Skin epidermis (tissue), 12 donors: Measurements from ENCODE around the gene ANXA2.
"Not testable (repeated sequence)": the region's sequence is repeated elsewhere in the genome, so short reads cannot be mapped to it uniquely, and the experiment has no call there.

Source experiments
- H3K27ac ChIP-seq, 21 experiments: fragments of 200-600 bp; sonication (generic) in 11 of 21; one replicate each; pipeline ENCODE4 v1.5.0; 2020; ENCODE audit warnings: mild to moderate bottlenecking in 3 of 21, inconsistent platforms in 2 of 21, moderate library complexity in 2 of 21
- H3K4me3 ChIP-seq, 7 experiments: fragments of 200-600 bp; sonication (generic) in 2 of 7; one replicate each; pipeline ENCODE4 v1.5.0; 2020; ENCODE audit warnings: inconsistent platforms in 2 of 7, mild to moderate bottlenecking in 2 of 7, moderate library complexity in 1 of 7

ANXA2 gene

DNA sequence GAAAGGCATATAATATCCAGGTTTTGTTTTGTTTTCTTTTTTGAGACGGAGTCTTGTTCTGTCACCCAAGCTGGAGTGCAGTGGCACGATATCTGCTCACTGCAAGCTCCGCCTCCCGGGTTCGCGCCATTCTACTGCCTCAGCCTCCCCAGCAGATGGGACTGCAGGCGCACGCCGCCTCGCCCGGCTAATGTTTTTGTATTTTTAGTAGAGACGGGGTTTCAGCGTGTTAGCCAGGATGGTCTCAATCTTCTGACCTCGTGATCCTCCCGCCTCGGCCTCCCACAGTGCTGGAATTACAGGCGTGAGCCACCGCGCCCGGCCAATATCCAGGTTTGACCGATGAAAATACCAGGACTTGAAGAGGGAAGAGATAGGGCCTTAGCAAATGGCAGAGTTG lies 15.0 kb upstream of the ANXA2 start:
- H3K4me3 ChIP-seq, result not testable (repeated sequence)
- peak overlapping the region in 9 of 21 experiments; percentile 4 to 54 (median 47) for H3K27ac ChIP-seq

DNA sequence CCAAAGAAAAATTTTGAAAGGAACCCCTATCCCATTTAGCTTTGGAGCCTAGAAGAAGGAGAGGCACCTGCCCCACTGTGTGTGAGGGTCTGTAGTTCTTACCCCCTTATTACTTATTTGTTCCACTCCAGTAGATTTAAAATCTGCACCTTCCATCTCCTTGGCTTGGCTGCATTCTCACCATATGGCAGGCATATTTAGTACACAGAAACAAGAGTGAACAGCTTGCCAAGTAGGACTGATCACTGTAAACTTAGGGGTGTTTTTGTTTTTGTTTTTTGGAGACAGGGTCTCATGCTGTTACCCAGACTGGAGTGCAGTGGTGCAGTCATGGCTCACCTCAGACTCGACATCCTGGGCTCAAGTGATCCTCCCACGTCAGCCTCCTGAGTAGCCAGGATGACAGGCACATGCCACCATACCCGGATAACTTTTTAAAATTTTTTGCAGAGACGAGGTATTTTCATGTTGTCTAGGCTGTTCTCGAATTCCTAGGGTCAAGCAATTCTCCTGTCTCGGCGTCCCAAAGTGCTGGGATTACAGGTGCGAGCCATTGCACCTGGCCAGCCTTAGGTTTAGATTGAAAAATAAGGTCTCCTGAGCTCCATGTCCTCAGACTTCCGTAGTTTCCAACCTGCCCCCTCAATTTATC lies 14.1 kb upstream of the ANXA2 start:
- no peak overlapping the region for H3K4me3 ChIP-seq
- peak overlapping the region in 2 of 21 experiments; percentile 7 to 30 for H3K27ac ChIP-seq

DNA sequence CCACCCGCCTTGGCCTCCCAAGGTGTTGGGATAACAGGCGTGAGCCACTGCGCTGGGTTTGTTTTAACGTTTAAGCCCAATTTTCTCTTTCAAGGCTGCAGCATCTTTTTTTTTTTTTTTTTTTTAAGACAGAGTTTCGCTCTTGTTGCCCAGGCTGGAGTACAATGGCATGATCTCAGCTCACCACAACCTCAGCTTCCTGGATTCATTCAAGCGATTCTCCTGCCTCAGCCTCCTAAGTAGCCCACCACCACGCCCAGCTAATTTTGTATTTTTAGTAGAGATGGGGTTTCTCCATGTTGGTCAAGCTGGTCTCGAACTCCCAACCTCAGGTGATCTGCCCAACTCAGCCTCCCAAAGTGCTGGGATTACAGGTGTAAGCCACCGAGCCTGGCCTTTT lies 12.6 kb upstream of the ANXA2 start:
- H3K27ac ChIP-seq, H3K4me3 ChIP-seq: not testable (repeated sequence)

DNA sequence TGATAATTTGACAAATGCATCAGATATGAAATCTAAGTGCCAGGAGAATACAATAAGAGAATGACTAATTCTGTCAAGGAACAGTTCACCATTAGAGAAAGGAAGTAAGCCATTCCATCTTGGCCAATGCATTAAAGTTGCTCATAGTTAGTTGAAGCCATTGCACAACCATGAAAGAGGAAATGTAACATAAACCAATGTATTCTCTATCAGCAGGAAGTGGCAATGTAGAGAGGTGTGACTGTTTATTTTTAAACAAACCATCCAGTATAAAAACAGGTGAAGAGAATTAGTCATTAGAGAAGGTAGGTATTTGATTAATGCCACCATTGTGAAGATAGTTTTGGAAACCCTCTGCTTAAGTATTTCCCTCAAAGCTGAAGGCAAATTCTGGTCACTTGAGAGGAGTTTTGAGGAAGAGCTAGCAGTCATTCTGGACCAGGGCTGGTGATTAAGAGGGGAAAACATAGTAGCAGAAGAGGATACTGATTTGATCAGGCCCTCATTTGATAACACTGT lies 10.7 kb upstream of the ANXA2 start:
- peak overlapping the region in 20 of 21 experiments; percentile 1 to 78 (median 56) for H3K27ac ChIP-seq
- no peak overlapping the region for H3K4me3 ChIP-seq

DNA sequence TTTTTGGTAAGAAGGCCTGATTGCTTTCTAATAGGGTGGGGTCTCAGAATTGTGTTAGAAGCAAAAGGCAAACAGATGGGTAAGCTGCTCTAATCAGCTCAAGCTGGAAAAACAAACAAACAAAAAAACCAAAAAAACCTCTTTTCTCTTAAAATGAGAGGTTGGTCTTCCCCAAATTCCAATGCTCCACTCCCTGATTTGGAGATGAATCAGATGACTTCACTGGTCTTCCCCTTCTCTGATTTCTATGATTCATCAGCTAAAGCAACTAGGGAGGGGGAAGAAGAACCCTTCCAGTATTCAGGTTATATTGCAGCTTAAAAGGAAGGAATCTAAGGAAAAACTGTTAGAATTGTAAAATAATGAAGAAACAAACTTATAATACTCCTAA lies 9.6 kb upstream of the ANXA2 start:
- H3K4me3 ChIP-seq, result no peak overlapping the region
- H3K27ac ChIP-seq, result peak overlapping the region in 17 of 21 experiments; percentile 2 to 78 (median 59)

DNA sequence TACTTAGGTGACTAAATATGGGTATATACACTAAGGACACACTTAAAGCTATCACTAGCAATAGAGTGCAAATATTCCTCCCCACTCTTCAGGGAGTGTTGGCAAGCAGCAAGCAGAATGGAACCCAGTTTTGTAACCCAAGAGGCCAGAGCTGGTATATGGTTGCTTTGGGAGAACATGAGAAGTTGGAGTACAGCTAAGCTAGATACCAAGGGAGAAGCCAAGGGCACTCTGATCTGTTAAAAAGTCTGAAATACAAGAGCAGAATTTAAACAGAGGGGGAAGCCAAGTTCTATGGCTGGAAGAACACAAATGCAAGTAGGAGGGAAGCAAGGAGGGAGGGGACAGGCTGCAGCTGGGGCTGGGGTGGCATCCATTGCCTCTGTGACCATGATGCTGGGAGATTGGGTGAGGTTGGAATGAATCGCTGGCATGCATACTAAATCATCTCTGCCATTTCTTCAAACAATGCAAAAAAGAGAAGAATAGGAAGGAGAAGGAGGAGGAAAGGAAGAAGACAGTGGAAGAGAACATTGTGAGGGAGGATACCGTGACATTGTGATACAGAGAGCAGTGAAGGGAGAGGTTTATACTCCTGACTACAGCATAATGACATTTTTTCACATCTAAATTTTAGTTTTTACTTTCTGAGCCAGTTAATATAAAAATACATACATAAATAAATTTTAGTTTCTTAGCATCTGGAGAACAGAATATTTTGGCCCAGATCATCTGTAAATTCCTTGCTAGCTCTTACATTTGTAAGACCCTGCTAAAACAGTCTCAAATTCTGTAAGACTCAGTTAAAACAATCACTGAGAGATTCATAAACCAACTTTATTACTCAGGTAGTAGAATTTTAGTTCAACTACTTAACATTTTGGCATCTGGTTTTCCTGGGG lies 9.0 kb upstream of the ANXA2 start:
- H3K27ac ChIP-seq, result peak overlapping the region in 16 of 21 experiments; percentile 2 to 78 (median 60)
- H3K4me3 ChIP-seq, result no peak overlapping the region

DNA sequence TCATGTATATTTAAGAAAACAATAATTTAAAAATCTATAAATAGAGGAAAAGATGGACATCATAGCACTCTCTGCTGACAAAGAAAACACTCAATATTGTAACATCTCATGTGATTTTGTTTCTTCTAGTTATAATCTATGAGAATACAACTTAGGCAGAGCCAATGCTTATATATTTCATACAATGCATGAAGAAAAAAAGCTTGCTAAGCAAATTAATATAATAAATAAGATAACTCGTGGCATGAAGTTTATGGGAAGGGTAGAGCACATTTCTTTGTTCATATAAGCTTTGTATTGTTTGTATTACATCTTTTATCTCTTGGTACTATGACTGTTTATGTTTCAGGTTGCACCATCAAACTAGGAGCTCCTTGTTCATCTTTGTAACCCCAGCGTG lies 7.6 kb upstream of the ANXA2 start:
- no peak overlapping the region for H3K4me3 ChIP-seq
- H3K27ac ChIP-seq, result no peak overlapping the region

DNA sequence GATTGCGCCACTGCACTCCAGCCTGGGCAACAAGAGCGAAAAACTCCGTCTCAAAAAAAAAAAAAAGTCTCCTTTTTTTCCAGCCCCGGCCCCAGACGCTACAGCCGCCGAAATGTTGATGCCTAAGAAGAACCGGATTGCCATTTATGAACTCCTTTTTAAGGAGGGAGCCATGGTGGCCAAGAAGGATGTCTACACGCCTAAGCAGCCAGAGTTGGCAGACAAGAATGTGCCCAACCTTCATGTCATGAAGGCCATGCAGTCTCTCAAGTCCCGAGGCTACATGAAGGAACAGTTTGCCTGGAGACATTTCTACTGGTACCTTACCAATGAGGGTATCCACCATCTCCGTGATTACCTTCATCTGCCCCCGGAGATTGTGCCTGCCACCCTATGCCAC lies 6.6 kb upstream of the ANXA2 start:
- not testable (repeated sequence) for H3K27ac ChIP-seq, H3K4me3 ChIP-seq

DNA sequence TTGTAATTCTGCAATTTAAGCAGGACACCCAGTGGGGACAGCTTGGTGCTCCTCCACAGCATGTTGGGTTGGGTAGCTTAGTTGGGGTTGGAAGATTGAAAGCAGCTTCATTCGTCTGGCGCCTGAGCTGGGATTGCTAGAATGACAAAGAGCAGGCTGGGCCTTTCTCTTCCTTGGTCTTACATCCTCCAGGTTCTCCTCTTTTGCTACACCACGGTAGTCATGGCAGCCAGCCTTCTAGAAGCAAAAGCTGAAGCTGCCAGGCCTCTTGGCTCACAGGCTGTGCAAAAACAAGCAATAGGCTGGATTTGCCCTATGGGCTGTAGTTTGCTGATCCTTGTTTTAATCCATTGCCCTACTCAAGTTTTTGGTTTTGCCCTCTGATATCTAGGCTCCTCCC lies 3.2 kb upstream of the ANXA2 start:
- no peak overlapping the region for H3K27ac ChIP-seq
- H3K4me3 ChIP-seq, result no peak overlapping the region

DNA sequence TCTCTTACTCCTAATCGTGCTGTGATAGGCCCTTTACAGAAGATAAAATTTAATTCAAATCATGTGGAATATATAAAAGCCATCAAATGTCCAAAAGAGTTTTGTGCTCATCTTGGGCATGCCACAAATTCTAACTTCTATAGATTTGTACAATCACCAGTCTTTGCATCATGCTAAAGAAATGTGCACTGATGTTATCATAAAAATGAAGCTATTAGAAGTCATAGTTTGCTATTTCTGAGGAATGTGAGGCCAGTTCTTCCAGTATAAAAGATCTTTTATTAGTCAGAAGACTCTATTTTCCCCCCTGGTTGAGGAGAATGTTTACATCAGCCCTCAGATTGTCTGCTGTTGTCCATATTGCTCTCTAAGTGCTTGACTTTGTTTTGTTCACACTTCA lies 2.1 kb upstream of the ANXA2 start:
- Histone ChIP-seq H3K4me3 (no peak overlapping the region), H3K27ac (peak overlapping the region in 14 of 21 experiments; percentile 11 to 100 (median 98))

DNA sequence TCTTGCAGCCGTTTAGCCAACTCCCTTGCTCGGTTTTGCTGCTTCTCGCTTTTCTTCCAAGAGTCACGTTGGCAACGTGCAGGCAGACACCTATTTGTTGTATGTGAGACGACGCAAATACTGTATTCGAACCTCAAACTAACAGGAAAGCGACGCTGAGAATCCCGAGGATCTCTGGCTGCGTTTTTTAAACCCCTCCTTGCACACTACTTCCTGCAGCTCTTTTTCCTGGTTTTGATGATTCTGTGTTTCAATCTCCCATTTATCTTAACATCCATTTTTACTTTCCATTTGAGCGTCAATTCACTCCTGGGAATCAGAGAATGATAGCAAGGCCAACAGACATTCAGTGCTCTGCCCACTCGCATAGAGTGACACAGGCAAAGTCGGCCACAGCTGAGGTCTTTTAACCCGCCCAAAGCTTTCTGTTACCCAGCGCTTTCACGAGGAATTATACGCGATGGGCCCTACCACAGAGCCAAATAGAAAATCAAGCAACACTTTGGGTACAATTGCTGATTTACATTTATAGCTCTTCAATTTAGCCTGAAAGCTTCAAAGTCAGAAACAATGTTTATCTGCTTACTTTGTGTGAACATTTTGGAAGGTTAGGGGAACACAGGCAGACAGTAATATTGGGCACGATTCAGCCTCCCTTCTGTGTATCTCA lies 1.6 kb upstream of the ANXA2 start:
- peak overlapping the region in 1 of 7 experiments; percentile 77 for H3K4me3 ChIP-seq
- peak overlapping the region in 18 of 21 experiments; percentile 31 to 100 (median 98) for H3K27ac ChIP-seq

DNA sequence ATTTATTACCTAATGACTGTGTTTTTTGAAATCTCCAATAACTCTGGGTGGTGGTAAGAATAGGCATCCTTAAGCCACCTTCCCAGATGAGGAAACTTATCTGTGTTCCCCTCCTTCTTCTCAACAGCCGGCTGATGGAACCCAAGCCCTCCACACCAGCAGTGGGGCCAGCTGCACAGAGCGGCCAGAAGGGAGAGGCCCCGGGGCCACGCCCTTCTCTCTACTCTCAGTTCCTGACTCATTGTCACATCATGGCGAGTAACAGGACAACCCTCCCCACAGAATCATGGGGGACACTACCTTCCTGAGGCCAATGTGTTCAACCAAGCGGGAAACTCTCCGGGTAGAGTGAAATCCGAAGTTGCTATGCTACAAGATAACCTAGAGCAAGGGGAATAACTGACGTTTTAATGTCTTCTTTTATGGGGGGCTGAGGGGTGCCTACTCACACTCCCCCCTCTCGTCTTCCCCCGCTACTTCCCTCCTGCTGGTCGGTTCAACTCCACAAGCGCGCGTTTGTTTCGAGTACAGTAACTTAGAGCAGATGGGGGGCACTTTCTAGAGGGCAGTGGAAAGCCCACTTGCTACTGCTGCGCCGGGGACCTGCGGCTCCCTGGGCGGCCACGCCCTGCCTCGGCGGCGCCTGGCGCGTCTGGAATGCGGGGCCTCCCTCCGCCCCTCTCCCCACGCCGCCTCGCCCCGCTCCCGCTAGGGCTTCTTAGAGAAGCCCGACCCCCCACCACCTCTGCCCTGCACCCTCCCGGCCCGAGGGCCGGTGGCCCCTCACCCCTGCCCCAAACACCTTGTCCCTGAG lies 621 bp downstream of the ANXA2 start:
- H3K27ac ChIP-seq, result peak overlapping the region; percentile 91 to 100 (median 99)

DNA sequence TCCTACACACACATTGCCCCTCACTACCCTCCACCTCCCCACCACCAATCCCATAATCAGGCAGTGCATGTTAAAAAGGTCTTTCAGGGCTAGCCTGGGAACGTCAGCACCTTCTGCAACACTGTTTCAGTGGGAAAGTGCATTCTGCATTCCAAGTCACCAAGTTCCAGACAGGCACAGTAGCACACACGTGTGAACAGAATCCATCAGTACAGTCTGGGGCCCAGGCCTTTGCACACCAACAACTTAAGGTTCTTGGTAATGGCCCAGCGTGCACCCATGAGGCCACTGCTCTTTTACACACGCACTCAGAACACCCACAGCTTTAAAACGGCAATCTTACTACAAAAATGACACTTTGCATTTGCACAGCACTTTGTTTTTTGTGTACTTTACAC lies 1.2 kb downstream of the ANXA2 start:
- Histone ChIP-seq H3K27ac (peak overlapping the region in 20 of 21 experiments; percentile 91 to 100 (median 99)), H3K4me3 (peak overlapping the region; percentile 68 to 96 (median 82))

More for the DNA sequence above, 621 bp downstream of the ANXA2 start:
- peak overlapping the region; percentile 68 to 96 (median 82) for H3K4me3 ChIP-seq

DNA sequence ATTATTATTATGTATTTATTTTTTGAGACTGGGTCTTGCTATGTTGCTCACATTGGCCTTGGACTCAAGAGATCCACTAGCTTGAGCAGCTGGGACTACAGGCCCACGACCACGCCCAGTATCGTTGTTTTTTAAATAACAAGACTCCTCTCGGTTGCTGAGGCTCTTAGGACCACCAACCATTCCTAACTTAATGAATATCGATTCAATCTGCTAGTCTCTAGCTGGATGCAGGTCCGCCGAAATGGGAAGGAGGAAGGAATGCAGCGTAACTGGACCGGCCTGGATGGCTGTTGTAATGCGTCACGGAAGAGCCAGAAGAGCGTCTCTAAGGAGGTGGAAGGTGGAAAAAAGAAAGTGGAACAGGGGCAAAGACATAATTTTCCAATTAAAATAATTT lies 1.7 kb downstream of the ANXA2 start:
- Histone ChIP-seq H3K4me3 (peak overlapping the region; percentile 68 to 96 (median 82)), H3K27ac (peak overlapping the region in 20 of 21 experiments; percentile 91 to 100 (median 99))

DNA sequence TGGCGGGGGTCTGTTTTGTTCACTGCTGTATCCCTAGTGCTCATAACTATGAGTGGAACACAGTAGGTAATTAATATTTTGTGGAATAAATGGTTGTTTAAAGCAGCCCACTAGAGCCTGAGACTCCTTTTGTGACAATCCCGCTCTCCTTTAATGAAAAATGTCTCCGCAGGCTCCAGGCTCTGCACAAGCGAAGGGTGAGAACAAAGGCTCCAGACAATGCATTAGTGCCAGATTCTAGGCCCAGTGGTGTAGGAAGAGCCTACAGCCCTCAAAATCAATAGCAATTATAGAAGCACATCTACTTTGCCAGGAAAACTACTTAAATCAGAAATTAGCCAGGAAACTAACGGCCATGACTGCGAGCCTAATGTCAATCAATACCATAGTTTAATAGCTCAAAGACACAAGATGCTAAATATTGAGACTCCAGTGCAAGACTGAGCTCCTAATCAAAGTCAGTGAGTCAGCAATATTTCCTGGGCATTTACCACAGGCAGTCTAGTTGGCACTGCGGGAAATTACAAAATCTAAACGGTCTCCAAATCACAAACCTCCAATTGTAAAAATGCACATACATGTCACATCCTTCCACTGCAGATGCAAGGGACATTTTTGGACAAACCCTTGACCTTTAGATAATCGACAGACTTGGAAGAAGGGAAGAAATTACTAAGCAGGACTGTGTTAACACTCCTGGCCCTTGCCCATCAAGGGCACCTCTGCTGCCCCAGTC lies 2.3 kb downstream of the ANXA2 start:
- H3K27ac ChIP-seq, result peak overlapping the region in 20 of 21 experiments; percentile 81 to 100 (median 99)

DNA sequence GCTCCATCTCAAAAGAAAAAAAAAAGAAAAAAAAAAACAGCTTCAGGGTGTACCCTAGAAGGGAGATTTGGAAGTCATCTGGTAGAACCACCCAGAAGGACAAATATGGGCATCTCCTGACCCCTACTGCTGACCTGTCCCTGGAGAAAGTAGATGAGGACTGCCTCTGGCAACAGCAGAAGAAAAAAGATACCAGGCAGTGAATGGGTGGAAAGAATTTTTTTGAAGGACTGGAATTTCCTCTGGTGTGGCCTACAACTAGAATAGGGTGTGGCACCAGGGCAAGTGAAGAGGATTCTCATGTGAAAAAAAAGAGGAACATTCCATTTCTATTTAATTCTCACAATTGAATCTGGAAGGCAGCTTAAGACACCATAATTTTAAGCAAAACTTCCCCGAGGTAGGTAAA lies 3.1 kb downstream of the ANXA2 start:
- Histone ChIP-seq H3K27ac (peak overlapping the region in 20 of 21 experiments; percentile 81 to 100 (median 99)), H3K4me3 (peak overlapping the region in 6 of 7 experiments; percentile 8 to 96 (median 74))

More for the DNA sequence above, 2.3 kb downstream of the ANXA2 start:
- H3K4me3 ChIP-seq, result peak overlapping the region; percentile 68 to 96 (median 82)

DNA sequence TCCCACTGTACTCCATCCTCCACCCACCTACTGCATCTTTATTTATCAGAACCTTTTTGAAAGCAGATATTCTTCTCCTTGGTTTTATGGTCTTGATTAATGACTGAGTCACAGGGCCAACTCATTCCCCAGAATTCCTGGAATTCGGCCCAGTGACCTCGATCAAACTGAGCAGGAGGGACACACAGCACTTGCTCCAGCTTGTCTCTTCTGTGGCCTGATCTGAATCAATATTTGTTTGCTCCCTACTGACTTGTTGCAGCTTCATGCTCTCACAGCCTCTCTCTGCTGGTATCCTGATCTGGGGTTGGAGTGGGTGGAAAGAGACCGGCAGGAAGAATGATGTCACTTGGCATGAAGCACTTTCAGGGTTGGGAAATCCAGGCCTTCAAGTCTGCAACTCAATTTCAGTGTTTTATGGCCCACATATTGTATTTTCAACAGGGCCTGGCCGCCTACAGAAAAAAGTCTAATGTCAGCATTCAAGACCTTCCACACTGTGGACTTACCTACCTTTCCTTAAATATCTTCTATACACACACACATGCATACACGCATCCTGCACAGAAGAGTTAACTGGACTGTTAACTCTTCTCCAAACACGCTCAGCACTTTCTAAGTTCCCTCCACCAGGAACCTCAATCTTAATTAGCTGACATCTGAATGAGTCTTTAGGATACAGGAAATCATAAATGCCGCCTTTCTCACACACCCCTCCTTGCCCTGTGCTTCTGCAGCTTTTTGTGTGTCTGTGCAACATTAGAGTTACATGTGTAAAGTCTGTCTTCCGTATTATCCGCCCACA lies 4.6 kb downstream of the ANXA2 start:
- peak overlapping the region in 20 of 21 experiments; percentile 69 to 100 (median 98) for H3K27ac ChIP-seq
- peak overlapping the region in 5 of 7 experiments; percentile 6 to 86 (median 71) for H3K4me3 ChIP-seq
